Right cardiac atrium (tissue), 5 donors: Measurements from ENCODE around the gene FAM181A. TPM values are rescaled to one million over a fixed set of nuclear protein-coding genes. Genes with fewer than 3 reads are reported as not detected.

Experiments used
- ATAC-seq, 2 donors: fragments of 200-7000 bp; cut with Tn5 transposase; one replicate each; pipeline versions ENCODE4 v1.8.0 to v1.9.1; 2020; ENCODE audit warnings: moderate library complexity in 2 of 2, mild to moderate bottlenecking in 1 of 2
- DNase-seq, 3 donors: peaks; one replicate each; pipeline ENCODE4 v3.0.0-alpha.2; 2020
- H3K27ac ChIP-seq: one replicate; pipeline ENCODE4 v1.5.1; 2013; ENCODE audit warnings: mild to moderate bottlenecking, low read length, control low read depth, moderate library complexity
- H3K27me3 ChIP-seq: one replicate; pipeline ENCODE4 v1.6.1; 2013; ENCODE audit not compliant: control insufficient read depth, insufficient read depth
- H3K4me1 ChIP-seq: one replicate; pipeline ENCODE4 v1.6.1; 2013; ENCODE audit warnings: low read length; ENCODE audit not compliant: control insufficient read depth, insufficient read depth
- H3K4me3 ChIP-seq: one replicate; pipeline ENCODE4 v1.5.1; 2013; ENCODE audit warnings: low read length, control low read depth
- H3K9me3 ChIP-seq: one replicate; pipeline ENCODE4 v1.6.1; 2013; ENCODE audit warnings: low read length; ENCODE audit not compliant: control insufficient read depth
- WGBS: extraction: QIAGEN DNeasy Blood & Tissue Kit; methylation state at CpG from one replicate; pipeline ENCODE4 v1.1.7; 2013; 5-methylcytosine and 5-hydroxymethylcytosine counted together
- intact Hi-C, 4 donors: fragments of 100-400 bp; cut with DNase I; formaldehyde crosslinking; loops; one replicate each; pipeline versions ENCODE4 v1.11.0 to v1.14.0; 2022 to 2023
- polyA plus RNA-seq: library from polyadenylated mRNA; stranded (reverse); fragments of 200-250 nt; gene quantifications from one replicate; pipeline ENCODE4 v1.2.3, GENCODE V29; 2013
- total RNA-seq, 4 donors: library from RNA; stranded (reverse); fragmentation: NEBNext Ultra II Directional; extraction: Animal tissue kit (Norgen Biotek cat#: 25700); gene quantifications; one replicate each; pipeline ENCODE4 v1.2.1, GENCODE V29; 2021
- donor health status: healthy with polysubstance abuse.
- donor health status: DM: no; HTN: yes; CAD: no.
- donor health status: DM: no; HTN: no; CAD: no.
- donor health status: DM: no; HTN: yes; CAD: no; lungs with severe emphysema.
- donor health status: DM: yes; HTN: yes; CAD: no.

Gene FAM181A
- total and polyA plus RNA-seq, 5 donors: not detected

DNA sequence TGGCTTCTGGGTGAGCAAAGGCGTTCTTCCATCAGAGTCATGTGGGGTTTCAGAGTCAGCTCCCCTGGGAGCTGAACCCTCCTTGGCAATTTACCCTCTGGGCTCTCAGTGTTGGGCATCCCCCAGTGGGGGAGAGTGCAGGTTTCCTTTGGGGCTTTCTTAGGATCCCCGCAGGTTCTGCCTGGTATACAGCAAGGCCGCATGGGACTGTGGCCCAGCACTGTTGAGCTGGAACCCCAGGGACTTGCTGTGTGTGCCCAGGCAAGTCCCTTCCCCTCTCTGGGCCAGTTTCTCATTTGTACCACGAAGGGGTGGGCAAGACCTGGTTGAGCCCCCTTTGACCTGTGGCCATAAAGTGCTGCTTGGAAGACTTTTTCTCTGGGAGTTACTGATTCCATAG is 5.5 kb downstream of the FAM181A start:
- DNase-seq (peak in 1 of 3 donors; percentile 16), ATAC-seq (no peak)
- Histone ChIP-seq H3K4me1 (no peaks in the 10 kb centered on the region), H3K27ac (no peak overlapping the region), H3K9me3 (no peaks in the 10 kb centered on the region), H3K27me3 (no peaks in the 10 kb centered on the region), H3K4me3 (no peak overlapping the region)
- intact Hi-C loops: no loop called here
- WGBS: 81% methylated on average over 4 of the region's 4 CpGs

- H3K9me3 ChIP-seq: no peaks in the 10 kb centered on the region
- no peak overlapping the region for H3K4me3 ChIP-seq
- H3K27ac ChIP-seq: no peak overlapping the region
- ATAC-seq (no peak), DNase-seq (peak in 1 of 3 donors; percentile 5)
- no peaks in the 10 kb centered on the region for H3K27me3 ChIP-seq
- intact Hi-C loops: loop anchor here in 1 of 4 donors (5.0 kb wide), 1 partner anchor 67 kb away; no protein-coding TSS in a partner anchor
- H3K4me1 ChIP-seq: no peaks in the 10 kb centered on the region
- 74% methylated on average over 8 of the region's 8 CpGs for WGBS
Measured at GRCh38 chr14:93935213-93935612, 8.1 kb downstream of the FAM181A start.

- Histone ChIP-seq H3K27me3 (no peaks in the 10 kb centered on the region), H3K4me3 (no peak overlapping the region), H3K4me1 (no peaks in the 10 kb centered on the region), H3K27ac (no peak overlapping the region), H3K9me3 (no peaks in the 10 kb centered on the region)
- intact Hi-C loops: loop anchor here in 1 of 4 donors (5.0 kb wide), 1 partner anchor 66 kb away; no protein-coding TSS in a partner anchor
- ATAC-seq: no peak
- DNase-seq: peak in 1 of 3 donors; percentile 12
- WGBS: 36% methylated on average over 5 of the region's 5 CpGs
Measured at GRCh38 chr14:93936245-93936644, 9.1 kb downstream of the FAM181A start.

GRCh38 chr14:93936926-93937325 is 9.8 kb downstream of the FAM181A start:
- WGBS: 82% methylated on average over 6 of the region's 6 CpGs
- peak in 1 of 3 donors; percentile 19 for DNase-seq
- ATAC-seq: no peak
- H3K4me1 ChIP-seq: no peaks in the 10 kb centered on the region
- no peaks in the 10 kb centered on the region for H3K9me3 ChIP-seq
- intact Hi-C loops: loop anchor here in 1 of 4 donors (5.0 kb wide), 1 partner anchor 65 kb away; no protein-coding TSS in a partner anchor
- no peak overlapping the region for H3K4me3 ChIP-seq
- H3K27ac ChIP-seq: no peak overlapping the region
- no peaks in the 10 kb centered on the region for H3K27me3 ChIP-seq

DNA sequence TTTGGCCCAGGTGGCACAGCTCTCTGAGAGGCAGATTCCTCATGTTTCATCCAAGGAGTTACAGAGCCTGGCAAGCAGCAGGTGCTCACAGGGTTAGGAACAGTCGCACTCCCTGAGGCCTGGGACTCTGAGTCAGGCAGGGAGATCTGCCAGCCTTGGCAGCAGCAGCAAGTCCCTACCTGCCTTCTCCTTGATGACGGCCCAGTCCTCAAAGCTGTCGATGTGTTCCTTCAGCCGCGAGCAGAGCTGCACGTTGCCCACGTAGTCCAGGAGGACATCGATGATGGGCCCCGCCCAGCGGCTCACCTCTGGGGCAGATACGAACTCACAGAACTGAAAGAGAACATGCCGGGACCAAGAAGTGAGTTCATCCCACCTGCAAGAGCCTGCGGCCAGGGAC is 10.4 kb downstream of the FAM181A start:
- no peak overlapping the region for H3K27ac ChIP-seq
- ATAC-seq (no peak), DNase-seq (peak in 1 of 3 donors; percentile 38)
- WGBS: 81% methylated on average over 13 of the region's 13 CpGs
- intact Hi-C loops: loop anchor here in 1 of 4 donors (5.0 kb wide), 1 partner anchor 65 kb away; no protein-coding TSS in a partner anchor
- no peak overlapping the region for H3K4me3 ChIP-seq
- H3K9me3 ChIP-seq: no peaks in the 10 kb centered on the region
- no peaks in the 10 kb centered on the region for H3K4me1 ChIP-seq
- no peaks in the 10 kb centered on the region for H3K27me3 ChIP-seq

DNA sequence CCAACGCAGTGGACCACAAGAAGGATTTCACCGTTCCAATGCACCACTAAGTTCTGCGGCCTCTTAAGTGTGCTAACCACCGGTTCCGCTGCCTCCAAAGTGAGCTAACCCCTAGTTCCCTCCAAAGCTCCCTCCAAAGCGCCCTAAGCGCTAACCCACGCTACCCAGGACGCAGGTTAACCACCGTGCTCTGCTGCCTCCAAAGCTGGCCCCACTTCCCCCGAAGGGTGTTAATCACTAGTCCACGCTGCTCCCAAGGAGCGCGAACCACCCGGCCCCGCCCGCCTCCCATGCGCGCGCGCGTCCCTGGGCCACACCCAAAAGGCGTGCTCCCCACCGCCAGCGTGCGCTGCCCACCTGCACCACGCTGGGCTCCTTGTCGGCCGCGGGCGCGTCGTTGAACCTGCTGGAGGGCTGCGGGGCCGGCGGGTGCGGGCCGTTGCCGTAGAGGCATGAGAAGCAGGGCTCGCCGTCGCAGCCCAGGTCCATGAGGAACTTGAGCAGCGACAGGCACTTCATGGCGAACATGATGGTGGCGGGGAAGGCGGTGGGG is 11.7 kb downstream of the FAM181A start:
- Histone ChIP-seq H3K27ac (no peak overlapping the region), H3K27me3 (no peaks in the 10 kb centered on the region), H3K4me3 (no peak overlapping the region), H3K9me3 (no peaks in the 10 kb centered on the region), H3K4me1 (no peaks in the 10 kb centered on the region)
- 51% methylated on average over 46 of the region's 46 CpGs for WGBS
- ATAC-seq (no peak), DNase-seq (peak in 1 of 3 donors; percentile 57)
- intact Hi-C loops: loop anchor here in 2 of 4 donors (1.0 to 5.0 kb wide), 2 partner anchors 62 to 63 kb away; no protein-coding TSS in a partner anchor

- intact Hi-C loops: loop anchor here in 3 of 4 donors (1.0 to 5.0 kb wide), 3 partner anchors 61 to 63 kb away; no protein-coding TSS in a partner anchor
- Histone ChIP-seq H3K27me3 (no peaks in the 10 kb centered on the region), H3K9me3 (no peaks in the 10 kb centered on the region), H3K4me1 (no peaks in the 10 kb centered on the region), H3K4me3 (no peak overlapping the region), H3K27ac (no peak overlapping the region)
- DNase-seq: peak; percentile 73 to 91 (median 90)
- peak; percentile 60 to 84 for ATAC-seq
- WGBS: 21% methylated on average over 84 of the region's 84 CpGs
Measured at GRCh38 chr14:93939304-93940229, 12.4 kb downstream of the FAM181A start.

GRCh38 chr14:93940437-93940836 is 13.3 kb downstream of the FAM181A start:
- Histone ChIP-seq H3K9me3 (no peaks in the 10 kb centered on the region), H3K4me1 (no peaks in the 10 kb centered on the region), H3K4me3 (no peak overlapping the region), H3K27ac (no peak overlapping the region), H3K27me3 (no peaks in the 10 kb centered on the region)
- peak in 1 of 3 donors; percentile 6 for DNase-seq
- intact Hi-C loops: loop anchor here in 1 of 4 donors (2.0 kb wide), 1 partner anchor 60 kb away; no protein-coding TSS in a partner anchor
- 78% methylated on average over 6 of the region's 6 CpGs for WGBS
- no peak for ATAC-seq

DNA sequence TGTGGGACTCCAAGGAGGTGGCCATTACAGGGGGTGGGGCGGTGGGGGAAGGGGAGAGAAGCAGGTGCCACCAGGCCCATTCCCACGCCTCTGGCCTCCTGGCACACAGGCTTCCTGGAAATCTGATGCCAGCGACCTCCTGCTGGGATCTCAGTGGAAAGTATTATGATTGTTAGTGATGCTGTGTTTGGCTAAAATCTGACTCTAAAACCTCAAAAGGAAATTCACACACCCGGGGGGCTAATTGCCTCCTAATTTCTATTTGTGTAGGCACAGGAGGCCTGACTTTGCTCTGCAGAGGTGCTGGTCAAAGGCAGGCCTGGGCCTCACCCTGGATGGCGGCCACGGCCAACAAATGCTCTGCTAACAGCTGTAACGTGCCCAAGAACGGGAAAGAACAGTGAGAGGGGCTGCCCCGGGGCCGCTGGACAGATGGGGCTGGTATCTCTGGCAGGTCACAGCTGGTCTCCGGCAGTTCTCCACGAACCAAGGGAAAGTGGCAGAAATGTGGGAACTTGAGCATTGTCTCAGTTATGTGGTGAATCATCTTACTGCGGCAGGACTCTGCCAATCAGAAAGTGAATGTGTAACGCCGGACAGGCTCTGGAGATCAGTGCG is 14.3 kb downstream of the FAM181A start:
- WGBS: 68% methylated on average over 16 of the region's 16 CpGs
- H3K4me3 ChIP-seq: no peak overlapping the region
- no peak overlapping the region for H3K27ac ChIP-seq
- H3K27me3 ChIP-seq: no peaks in the 10 kb centered on the region
- intact Hi-C loops: loop anchor here in 1 of 4 donors (2.0 kb wide), 1 partner anchor 59 kb away; no protein-coding TSS in a partner anchor
- no peaks in the 10 kb centered on the region for H3K4me1 ChIP-seq
- peak in 2 of 3 donors; percentile 16 to 58 for DNase-seq
- no peak for ATAC-seq
- no peaks in the 10 kb centered on the region for H3K9me3 ChIP-seq

- no peak for ATAC-seq
- Histone ChIP-seq H3K4me1 (no peaks in the 10 kb centered on the region), H3K27ac (no peak overlapping the region), H3K4me3 (no peak overlapping the region), H3K27me3 (no peaks in the 10 kb centered on the region), H3K9me3 (no peaks in the 10 kb centered on the region)
- 89% methylated on average over 10 of the region's 10 CpGs for WGBS
- intact Hi-C loops: loop anchor here in 1 of 4 donors (2.0 kb wide), 1 partner anchor 58 kb away; no protein-coding TSS in a partner anchor
- peak in 2 of 3 donors; percentile 11 to 48 for DNase-seq
Measured at GRCh38 chr14:93943052-93943451, 15.9 kb downstream of the FAM181A start.
